SK-N-MC (cell line): ENCODE results near the gene INS.
"Not testable (repeated sequence)": the region's sequence is repeated elsewhere in the genome, so short reads cannot be mapped to it uniquely, and the experiment has no call there.

ENCODE experiments used
- DNase-seq: peaks from one replicate; pipeline ENCODE4 v3.0.0-alpha.2; 2011; ENCODE audit warnings: low read depth, low spot score
- H3K27ac ChIP-seq: fragments of 200-600 bp; sonication (generic); 2 replicates; pipeline ENCODE4 v1.5.1; 2016; ENCODE audit warnings: mixed run types
- H3K36me3 ChIP-seq: fragments of 200-600 bp; sonication (generic); 2 replicates; pipeline ENCODE4 v1.6.1; 2017; ENCODE audit warnings: antibody characterized with exemption, low read length, mixed read lengths; ENCODE audit not compliant: insufficient read depth
- H3K4me3 ChIP-seq: fragments of 200-600 bp; sonication (generic); 2 replicates; pipeline ENCODE4 v1.5.1; 2016
- H3K9ac ChIP-seq: fragments of 200-600 bp; sonication (generic); 2 replicates; pipeline ENCODE4 v1.8.0; 2017; ENCODE audit warnings: mixed run types, mixed read lengths; ENCODE audit not compliant: insufficient read length
- H3K9me3 ChIP-seq: fragments of 200-600 bp; sonication (generic); 2 replicates; pipeline ENCODE4 v1.6.1; 2017; ENCODE audit warnings: low read depth, mild to moderate bottlenecking, antibody characterized with exemption, low read length, moderate library complexity, mixed read lengths
- EZH2 ChIP-seq: fragments of 200-600 bp; sonication (generic); IDR thresholded peaks from one replicate; pipeline ENCODE4 v1.6.1; 2017; ENCODE audit warnings: antibody characterized with exemption
- FOXP2 ChIP-seq: optimal IDR thresholded peaks from 2 replicates; pipeline ENCODE3; 2011; ENCODE audit warnings: mild to moderate bottlenecking, moderate library complexity; ENCODE audit not compliant: insufficient read depth; ENCODE audit errors: extremely low read length, control extremely low read depth
- POLR2AphosphoS5 ChIP-seq: IDR thresholded peaks from 2 replicates; pipeline ENCODE4 v1.6.1; 2012; ENCODE audit warnings: mild to moderate bottlenecking, low read depth, low read length, borderline replicate concordance

Gene INS

GRCh38 chr11:2194877-2195755, 34.1 kb upstream of the INS start:
- TF ChIP-seq POLR2AphosphoS5 (no peak), FOXP2 (no peak), EZH2 (no peak)
- no peaks in the 10 kb centered on the region for H3K9me3 ChIP-seq
- no peak overlapping the region for H3K4me3 ChIP-seq
- no peak for DNase-seq
- H3K36me3 ChIP-seq: no peaks in the 10 kb centered on the region
- no peak overlapping the region for H3K9ac ChIP-seq
- no peak overlapping the region for H3K27ac ChIP-seq

- not testable (repeated sequence) for DNase-seq, H3K9me3 ChIP-seq, H3K36me3 ChIP-seq, H3K27ac ChIP-seq, H3K9ac ChIP-seq, H3K4me3 ChIP-seq
These were observed 33.0 kb upstream of the INS start for GRCh38 chr11:2193888-2194595.

- Histone ChIP-seq H3K4me3 (no peak overlapping the region), H3K9ac (no peak overlapping the region), H3K27ac (no peak overlapping the region), H3K36me3 (no peaks in the 10 kb centered on the region), H3K9me3 (no peaks in the 10 kb centered on the region)
- no peak for DNase-seq
- TF ChIP-seq POLR2AphosphoS5: no peak
- TF ChIP-seq FOXP2: no peak
- no peak for TF ChIP-seq EZH2
These were observed 32.3 kb upstream of the INS start for GRCh38 chr11:2193099-2193887.

- TF ChIP-seq POLR2AphosphoS5: no peak
- no peak for TF ChIP-seq EZH2
- no peak for TF ChIP-seq FOXP2
- DNase-seq: no peak
- H3K9me3 ChIP-seq: no peaks in the 10 kb centered on the region
- no peaks in the 10 kb centered on the region for H3K36me3 ChIP-seq
- H3K4me3 ChIP-seq: no peak overlapping the region
- no peak overlapping the region for H3K27ac ChIP-seq
- no peak overlapping the region for H3K9ac ChIP-seq
These were observed 31.4 kb upstream of the INS start for GRCh38 chr11:2192435-2192834.

GRCh38 chr11:2191883-2192282, 30.9 kb upstream of the INS start:
- DNase-seq: no peak
- TF ChIP-seq EZH2 (no peak), POLR2AphosphoS5 (no peak), FOXP2 (no peak)
- no peak overlapping the region for H3K9ac ChIP-seq
- no peaks in the 10 kb centered on the region for H3K36me3 ChIP-seq
- no peaks in the 10 kb centered on the region for H3K9me3 ChIP-seq
- H3K4me3 ChIP-seq: no peak overlapping the region
- no peak overlapping the region for H3K27ac ChIP-seq

GRCh38 chr11:2190657-2191471, 29.9 kb upstream of the INS start:
- Histone ChIP-seq H3K4me3 (no peak overlapping the region), H3K27ac (no peak overlapping the region), H3K9ac (no peak overlapping the region), H3K36me3 (no peaks in the 10 kb centered on the region), H3K9me3 (no peaks in the 10 kb centered on the region)
- peak; percentile 44 for TF ChIP-seq EZH2
- no peak for TF ChIP-seq FOXP2
- DNase-seq: no peak

GRCh38 chr11:2189938-2190656, 29.1 kb upstream of the INS start:
- no peak overlapping the region for H3K27ac ChIP-seq

More at GRCh38 chr11:2189938-2190656, 29.1 kb upstream of the INS start:
- TF ChIP-seq FOXP2 (no peak), EZH2 (no peak), POLR2AphosphoS5 (no peak)
- Histone ChIP-seq H3K9ac (no peak overlapping the region), H3K4me3 (no peak overlapping the region), H3K9me3 (no peaks in the 10 kb centered on the region), H3K36me3 (no peaks in the 10 kb centered on the region)
- no peak for DNase-seq
